GM12878 (cell line): ENCODE measurements around the gene ITGB5. TPM values are rescaled to one million over a fixed set of nuclear protein-coding genes. Genes with fewer than 3 reads are reported as not detected.

ENCODE experiments used
- ATAC-seq: fragments of 200-7000 bp; cut with Tn5 transposase; 3 replicates; pipeline ENCODE4 v1.9.1; 2020; ENCODE audit warnings: mild to moderate bottlenecking, moderate library complexity
- BruUV-seq: library from RNA; stranded (reverse); fragments of 400-500 nt; replicated peaks from 2 replicates; lab custom pipeline; 2021; lab: Mats Ljungman, UMichigan
- CTCF ChIA-PET: fragments of 300-600 bp; sonication (Branson Sonifier 250); formaldehyde crosslinking; extraction: SDS; loops from one replicate; lab custom pipeline; 2021; ENCODE audit warnings: inconsistent platforms; lab: Yijun Ruan, JAX
- POLR2A ChIA-PET: fragments of 350-600 bp; formaldehyde crosslinking; extraction: SDS; loops from one replicate; lab custom pipeline; 2021; ENCODE audit warnings: inconsistent platforms; lab: Charles Lee
- RAD21 ChIA-PET: fragments of 300-600 bp; sonication (Branson Sonifier 250); formaldehyde crosslinking; loops from one replicate; lab custom pipeline; 2023; ENCODE audit warnings: antibody characterized with exemption; ENCODE audit not compliant: unreplicated experiment; lab: Charles Lee
- SMC1A ChIA-PET: fragments of 300-600 bp; sonication (Branson Sonifier 250); formaldehyde crosslinking; loops from one replicate; lab custom pipeline; 2023; ENCODE audit not compliant: unreplicated experiment, uncharacterized antibody; lab: Charles Lee
- DNase-seq: peaks from one replicate; pipeline ENCODE4 v3.0.0-alpha.2; 2011; ENCODE audit warnings: low read depth, low spot score
- FAIRE-seq: peaks from 3 replicates; lab custom pipeline; 2011; peaks lifted over from hg19 to GRCh38; lab: Jason Lieb, UNC
- H2AFZ ChIP-seq: 2 replicates; pipeline ENCODE4 v1.6.0; 2011; ENCODE audit warnings: low read depth, low read length, control low read depth; ENCODE audit not compliant: control insufficient read depth
- H3K27ac ChIP-seq: 2 replicates; pipeline ENCODE4 v1.5.1; 2011; ENCODE audit warnings: control low read depth; ENCODE audit not compliant: control insufficient read depth, insufficient read depth
- H3K27me3 ChIP-seq, 2 experiments: replicated peaks in 1 of 2; 2 replicates each; pipeline versions ENCODE4 v1.6.0 to v1.6.1; 2011; ENCODE audit warnings: low read length in 1 of 2; ENCODE audit not compliant: control insufficient read depth in 2 of 2, insufficient read depth in 2 of 2
- H3K36me3 ChIP-seq, 2 experiments: 2 replicates each; pipeline ENCODE4 v1.5.1; 2011; ENCODE audit warnings: low read length in 1 of 2; ENCODE audit not compliant: control insufficient read depth in 2 of 2, insufficient read depth in 2 of 2
- H3K4me1 ChIP-seq: 2 replicates; pipeline ENCODE4 v1.6.1; 2011; ENCODE audit warnings: mild to moderate bottlenecking, low read length, moderate library complexity, mixed read lengths; ENCODE audit not compliant: control insufficient read depth, insufficient read depth
- H3K4me2 ChIP-seq: 2 replicates; pipeline ENCODE4 v1.6.0; 2011; ENCODE audit warnings: control low read depth; ENCODE audit not compliant: control insufficient read depth, insufficient read depth
- H3K4me3 ChIP-seq: fragments of 200-600 bp; sonication (generic); 2 replicates; pipeline ENCODE4 v1.5.1; 2016
- H3K79me2 ChIP-seq: 2 replicates; pipeline ENCODE4 v1.6.0; 2011; ENCODE audit warnings: low read length; ENCODE audit not compliant: control insufficient read depth, insufficient read depth
- H3K9ac ChIP-seq: 2 replicates; pipeline ENCODE4 v1.8.0; 2011; ENCODE audit warnings: low read length, control low read depth, mixed read lengths; ENCODE audit not compliant: control insufficient read depth, insufficient read depth
- H3K9me3 ChIP-seq: replicated peaks from 3 replicates; pipeline ENCODE4 v1.5.1; 2011; ENCODE audit warnings: mild to moderate bottlenecking, low read length; ENCODE audit not compliant: control insufficient read depth, insufficient read depth
- H4K20me1 ChIP-seq: 2 replicates; pipeline ENCODE4 v1.6.0; 2011; ENCODE audit not compliant: control insufficient read depth, insufficient read depth
- JUNB ChIP-seq: IDR thresholded peaks from 2 replicates; pipeline ENCODE4 v1.6.1; 2016; ENCODE audit warnings: antibody characterized with exemption, mild to moderate bottlenecking
- NFIC ChIP-seq: IDR thresholded peaks from 2 replicates; pipeline ENCODE4 v1.6.1; 2012; ENCODE audit warnings: low read depth, mild to moderate bottlenecking, inconsistent platforms, low read length, moderate library complexity
- WGBS: methylation state at CpG from one replicate; pipeline ENCODE4 v1.1.6; 2016; ENCODE audit warnings: low lambda C conversion rate; ENCODE audit not compliant: insufficient replicate concordance, insufficient coverage; ENCODE audit errors: missing lambda C conversion rate; 5-methylcytosine and 5-hydroxymethylcytosine counted together
- in situ Hi-C: fragments of 300-500 bp; cut with MboI; formaldehyde crosslinking; loops from 9 replicates; pipeline ENCODE4 v1.14.3; 2018; ENCODE audit warnings: mixed read lengths
- intact Hi-C: fragments of 100-400 bp; cut with micrococcal nuclease; formaldehyde crosslinking; loops from one replicate; pipeline ENCODE4 v1.14.2; 2022; ENCODE audit not compliant: unreplicated experiment
- polyA plus RNA-seq, 11 experiments: library from polyadenylated mRNA; depleted of rRNA in 4 of 11; unstranded in 6 of 11; stranded (reverse) in 5 of 11; fragments of >200 nt; fragmentation: Nextera tagmentation in 4 of 11; fragmentation: Illumina TruSeq in 1 of 11; extraction: Ambion mirVana in 4 of 11; extraction: Trizol in 1 of 11; gene quantifications; 1 replicate in 1 of 11; 2 replicates in 10 of 11; pipeline versions ENCODE4 v1.2.1 to v1.2.3, GENCODE V29; 2011 to 2016; ENCODE audit warnings: inconsistent platforms in 2 of 11, missing spikeins in 2 of 11, low read depth in 1 of 11
- total RNA-seq, 4 experiments: library from RNA; depleted of rRNA in 3 of 4; stranded (reverse); fragments of >200 nt in 3 of 4; fragmentation: Illumina TruSeq in 1 of 4; extraction: Trizol in 1 of 4; gene quantifications; 2 replicates each; pipeline versions ENCODE4 v1.2.1 to v1.2.3, GENCODE V29; 2013 to 2021
- TF ChIP-seq, protein P1 (sequence below): fragments of 150-350 bp; IDR thresholded peaks from 2 replicates; pipeline ENCODE4 v1.6.1; 2016; ENCODE audit warnings: low read depth, low read length
- TF ChIP-seq, protein P2 (sequence below): fragments of 450-650 bp; IDR thresholded peaks from 2 replicates; pipeline ENCODE4 v1.6.1; 2017; ENCODE audit warnings: antibody characterized with exemption, mild to moderate bottlenecking, moderate library complexity
- TF ChIP-seq, protein P3 (sequence below): fragments of 450-650 bp; IDR thresholded peaks from 2 replicates; pipeline ENCODE4 v1.6.1; 2014; ENCODE audit warnings: mild to moderate bottlenecking

Gene ITGB5
- total and polyA plus RNA-seq, 10 of the 15 experiments (the other 5 are each of a cell fraction or from before 2014, with no cell fraction given): 0.05 to 10.0 (median 0.83) TPM; not detected in 2

GRCh38 chr3:124773351-124774326, 113.5 kb downstream of the ITGB5 start (continued):
- TF ChIP-seq, protein P1, sequence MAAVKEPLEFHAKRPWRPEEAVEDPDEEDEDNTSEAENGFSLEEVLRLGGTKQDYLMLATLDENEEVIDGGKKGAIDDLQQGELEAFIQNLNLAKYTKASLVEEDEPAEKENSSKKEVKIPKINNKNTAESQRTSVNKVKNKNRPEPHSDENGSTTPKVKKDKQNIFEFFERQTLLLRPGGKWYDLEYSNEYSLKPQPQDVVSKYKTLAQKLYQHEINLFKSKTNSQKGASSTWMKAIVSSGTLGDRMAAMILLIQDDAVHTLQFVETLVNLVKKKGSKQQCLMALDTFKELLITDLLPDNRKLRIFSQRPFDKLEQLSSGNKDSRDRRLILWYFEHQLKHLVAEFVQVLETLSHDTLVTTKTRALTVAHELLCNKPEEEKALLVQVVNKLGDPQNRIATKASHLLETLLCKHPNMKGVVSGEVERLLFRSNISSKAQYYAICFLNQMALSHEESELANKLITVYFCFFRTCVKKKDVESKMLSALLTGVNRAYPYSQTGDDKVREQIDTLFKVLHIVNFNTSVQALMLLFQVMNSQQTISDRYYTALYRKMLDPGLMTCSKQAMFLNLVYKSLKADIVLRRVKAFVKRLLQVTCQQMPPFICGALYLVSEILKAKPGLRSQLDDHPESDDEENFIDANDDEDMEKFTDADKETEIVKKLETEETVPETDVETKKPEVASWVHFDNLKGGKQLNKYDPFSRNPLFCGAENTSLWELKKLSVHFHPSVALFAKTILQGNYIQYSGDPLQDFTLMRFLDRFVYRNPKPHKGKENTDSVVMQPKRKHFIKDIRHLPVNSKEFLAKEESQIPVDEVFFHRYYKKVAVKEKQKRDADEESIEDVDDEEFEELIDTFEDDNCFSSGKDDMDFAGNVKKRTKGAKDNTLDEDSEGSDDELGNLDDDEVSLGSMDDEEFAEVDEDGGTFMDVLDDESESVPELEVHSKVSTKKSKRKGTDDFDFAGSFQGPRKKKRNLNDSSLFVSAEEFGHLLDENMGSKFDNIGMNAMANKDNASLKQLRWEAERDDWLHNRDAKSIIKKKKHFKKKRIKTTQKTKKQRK: no peak

- Histone ChIP-seq H3K27ac (no peak overlapping the region), H3K79me2 (no peaks in the 10 kb centered on the region), H3K4me1 (peaks cover 27% of the 10 kb centered on the region), H3K36me3 (no peaks in the 10 kb centered on the region), H4K20me1 (no peaks in the 10 kb centered on the region), H3K9me3 (no peaks in the 10 kb centered on the region), H3K4me2 (no peak overlapping the region; the same call in 1 of the 2 replicates), H3K27me3 (no peaks in the 10 kb centered on the region), H2AFZ (no peak overlapping the region), H3K4me3 (no peak overlapping the region), H3K9ac (no peak overlapping the region)
- ChIA-PET CTCF (interaction anchor here (0.6 to 14.8 kb wide), 10 partner anchors 8 to 373 kb away, joined by 3 to 551 read pairs (median 9); no protein-coding TSS in a partner anchor), RAD21 (interaction anchor here (0.6 to 5.3 kb wide), 6 partner anchors 11 to 642 kb away, joined by 3 to 54 read pairs (median 16); no protein-coding TSS in a partner anchor), SMC1A (interaction anchor here (0.8 to 6.8 kb wide), 10 partner anchors 8 to 162 kb away, joined by 3 to 88 read pairs (median 7); partner anchors contain the start of gene MUC13), POLR2A (interaction anchor here (0.7 to 1.0 kb wide), 3 partner anchors 8 to 207 kb away, joined by 3 to 7 read pairs (median 5); no protein-coding TSS in a partner anchor)
- DNase-seq: no peak
- in situ Hi-C loops (no loop called here), intact Hi-C loops (no loop called here)
- no TSS peak for BruUV-seq
- FAIRE-seq: no peak
- 48% methylated on average over 17 of the region's 17 CpGs for WGBS
- ATAC-seq: no peak
- TF ChIP-seq JUNB (no peak), NFIC (no peak)
- TF ChIP-seq, protein P2, sequence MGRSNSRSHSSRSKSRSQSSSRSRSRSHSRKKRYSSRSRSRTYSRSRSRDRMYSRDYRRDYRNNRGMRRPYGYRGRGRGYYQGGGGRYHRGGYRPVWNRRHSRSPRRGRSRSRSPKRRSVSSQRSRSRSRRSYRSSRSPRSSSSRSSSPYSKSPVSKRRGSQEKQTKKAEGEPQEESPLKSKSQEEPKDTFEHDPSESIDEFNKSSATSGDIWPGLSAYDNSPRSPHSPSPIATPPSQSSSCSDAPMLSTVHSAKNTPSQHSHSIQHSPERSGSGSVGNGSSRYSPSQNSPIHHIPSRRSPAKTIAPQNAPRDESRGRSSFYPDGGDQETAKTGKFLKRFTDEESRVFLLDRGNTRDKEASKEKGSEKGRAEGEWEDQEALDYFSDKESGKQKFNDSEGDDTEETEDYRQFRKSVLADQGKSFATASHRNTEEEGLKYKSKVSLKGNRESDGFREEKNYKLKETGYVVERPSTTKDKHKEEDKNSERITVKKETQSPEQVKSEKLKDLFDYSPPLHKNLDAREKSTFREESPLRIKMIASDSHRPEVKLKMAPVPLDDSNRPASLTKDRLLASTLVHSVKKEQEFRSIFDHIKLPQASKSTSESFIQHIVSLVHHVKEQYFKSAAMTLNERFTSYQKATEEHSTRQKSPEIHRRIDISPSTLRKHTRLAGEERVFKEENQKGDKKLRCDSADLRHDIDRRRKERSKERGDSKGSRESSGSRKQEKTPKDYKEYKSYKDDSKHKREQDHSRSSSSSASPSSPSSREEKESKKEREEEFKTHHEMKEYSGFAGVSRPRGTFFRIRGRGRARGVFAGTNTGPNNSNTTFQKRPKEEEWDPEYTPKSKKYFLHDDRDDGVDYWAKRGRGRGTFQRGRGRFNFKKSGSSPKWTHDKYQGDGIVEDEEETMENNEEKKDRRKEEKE: no peak
- TF ChIP-seq, protein P3, sequence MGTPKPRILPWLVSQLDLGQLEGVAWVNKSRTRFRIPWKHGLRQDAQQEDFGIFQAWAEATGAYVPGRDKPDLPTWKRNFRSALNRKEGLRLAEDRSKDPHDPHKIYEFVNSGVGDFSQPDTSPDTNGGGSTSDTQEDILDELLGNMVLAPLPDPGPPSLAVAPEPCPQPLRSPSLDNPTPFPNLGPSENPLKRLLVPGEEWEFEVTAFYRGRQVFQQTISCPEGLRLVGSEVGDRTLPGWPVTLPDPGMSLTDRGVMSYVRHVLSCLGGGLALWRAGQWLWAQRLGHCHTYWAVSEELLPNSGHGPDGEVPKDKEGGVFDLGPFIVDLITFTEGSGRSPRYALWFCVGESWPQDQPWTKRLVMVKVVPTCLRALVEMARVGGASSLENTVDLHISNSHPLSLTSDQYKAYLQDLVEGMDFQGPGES: no peak
Measured at GRCh38 chr3:124772081-124772831, 114.9 kb downstream of the ITGB5 start.
